ENCODE measurements around the gene NGEF. TPM values are rescaled to one million over a fixed set of nuclear protein-coding genes. Genes with fewer than 3 reads are reported as not detected.

Gene NGEF
- total RNA-seq, 1 experiment from 2014 or later = 2.7 TPM

GRCh38 chr2:232976176-232976575 lies 36.9 kb downstream of the NGEF start:
- Mint-ChIP-seq H3K9me3 (ENCODE audit: unreplicated experiment) (no peaks in the 10 kb centered on the region), H3K4me1 (ENCODE audit: insufficient read depth, unreplicated experiment) (peaks cover 12% of the 10 kb centered on the region), H3K36me3 (ENCODE audit: insufficient read depth, unreplicated experiment) (no peaks in the 10 kb centered on the region), H3K4me3 (ENCODE audit: unreplicated experiment) (no peak overlapping the region), H3K27ac (ENCODE audit: low read depth, unreplicated experiment) (no peak overlapping the region), H3K27me3 (ENCODE audit: insufficient read depth, unreplicated experiment) (no peaks in the 10 kb centered on the region)
- DNase-seq (ENCODE audit: unreplicated experiment) = no peak
- no peak for TF ChIP-seq CTCF (IDR thresholded peaks at IDR 0.05; ENCODE audit: unreplicated experiment)
- no TSS peak for BruUV-seq (replicated peaks)
- intact Hi-C loops (cut with micrococcal nuclease) = no loop called here
- ChIA-PET CTCF (no interaction called here), POLR2A (no interaction called here)

DNA sequence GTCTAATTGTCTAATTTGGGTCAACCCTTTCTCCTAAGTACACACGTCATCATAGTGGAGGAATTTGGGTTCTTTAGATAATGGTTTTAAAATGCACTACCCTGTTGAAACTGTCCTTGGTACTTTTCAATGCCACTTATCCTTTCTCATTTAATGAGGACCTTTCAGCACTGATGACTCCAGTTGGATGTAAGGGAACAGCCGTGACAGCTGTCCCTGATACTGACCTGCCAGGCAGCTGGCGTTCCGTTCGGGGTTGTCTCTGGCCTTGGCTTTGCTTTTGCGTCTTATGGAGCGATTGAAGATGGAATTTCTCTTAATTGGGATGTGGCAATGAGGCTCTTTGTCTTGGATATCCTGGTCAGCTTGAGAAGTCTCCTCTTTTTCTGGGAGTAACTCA lies 38.7 kb downstream of the NGEF start:
- Mint-ChIP-seq H3K27ac (ENCODE audit: low read depth, unreplicated experiment) (no peak overlapping the region), H3K9me3 (ENCODE audit: unreplicated experiment) (no peaks in the 10 kb centered on the region), H3K4me1 (ENCODE audit: insufficient read depth, unreplicated experiment) (peaks cover 2% of the 10 kb centered on the region), H3K4me3 (ENCODE audit: unreplicated experiment) (no peak overlapping the region), H3K27me3 (ENCODE audit: insufficient read depth, unreplicated experiment) (no peaks in the 10 kb centered on the region), H3K36me3 (ENCODE audit: insufficient read depth, unreplicated experiment) (no peaks in the 10 kb centered on the region)
- no peak for DNase-seq (ENCODE audit: unreplicated experiment)
- CTCF ChIA-PET = no interaction called here
- no peak for TF ChIP-seq CTCF (IDR thresholded peaks at IDR 0.05; ENCODE audit: unreplicated experiment)
- POLR2A ChIA-PET = no interaction called here
- BruUV-seq (replicated peaks) = no TSS peak
- intact Hi-C loops (cut with micrococcal nuclease) = no loop called here

DNA sequence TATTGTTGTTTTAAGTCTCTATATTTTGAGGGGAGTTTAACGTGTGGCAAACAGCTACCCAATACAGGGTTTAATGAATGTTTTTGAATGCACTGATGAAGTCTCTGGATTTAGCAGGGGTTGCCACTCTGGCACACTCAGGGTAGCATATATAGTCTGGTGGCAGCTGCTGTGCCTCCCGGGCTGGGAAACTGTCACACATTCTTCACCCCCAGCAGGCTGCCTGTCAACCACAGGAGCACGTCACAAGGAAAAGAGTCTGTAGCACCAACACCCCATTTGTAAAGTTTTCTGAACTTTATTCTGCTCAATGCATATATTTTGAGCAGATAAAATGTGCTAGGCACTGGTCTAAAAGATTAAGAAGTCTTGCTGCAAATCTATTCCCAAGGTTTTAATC lies 39.3 kb downstream of the NGEF start:
- intact Hi-C loops (cut with micrococcal nuclease) = no loop called here
- Mint-ChIP-seq H3K36me3 (ENCODE audit: insufficient read depth, unreplicated experiment) (no peaks in the 10 kb centered on the region), H3K27me3 (ENCODE audit: insufficient read depth, unreplicated experiment) (no peaks in the 10 kb centered on the region), H3K4me3 (ENCODE audit: unreplicated experiment) (no peak overlapping the region), H3K4me1 (ENCODE audit: insufficient read depth, unreplicated experiment) (no peaks in the 10 kb centered on the region), H3K9me3 (ENCODE audit: unreplicated experiment) (no peaks in the 10 kb centered on the region), H3K27ac (ENCODE audit: low read depth, unreplicated experiment) (no peak overlapping the region)
- CTCF ChIA-PET = no interaction called here
- no TSS peak for BruUV-seq (replicated peaks)
- no peak for TF ChIP-seq CTCF (IDR thresholded peaks at IDR 0.05; ENCODE audit: unreplicated experiment)
- no peak for DNase-seq (ENCODE audit: unreplicated experiment)
- POLR2A ChIA-PET = no interaction called here

- intact Hi-C loops (cut with micrococcal nuclease) = no loop called here
- H3K9me3 Mint-ChIP-seq (ENCODE audit: unreplicated experiment) = no peaks in the 10 kb centered on the region
- H3K27me3 Mint-ChIP-seq (ENCODE audit: insufficient read depth, unreplicated experiment) = no peaks in the 10 kb centered on the region
- no peak for DNase-seq (ENCODE audit: unreplicated experiment)
- no peaks in the 10 kb centered on the region for H3K36me3 Mint-ChIP-seq (ENCODE audit: insufficient read depth, unreplicated experiment)
- no peak overlapping the region for H3K4me3 Mint-ChIP-seq (ENCODE audit: unreplicated experiment)
- ChIA-PET CTCF (no interaction called here), POLR2A (no interaction called here)
- no peaks in the 10 kb centered on the region for H3K4me1 Mint-ChIP-seq (ENCODE audit: insufficient read depth, unreplicated experiment)
- BruUV-seq (replicated peaks) = no TSS peak
- TF ChIP-seq CTCF (IDR thresholded peaks at IDR 0.05; ENCODE audit: unreplicated experiment) = no peak
- H3K27ac Mint-ChIP-seq (ENCODE audit: low read depth, unreplicated experiment) = no peak overlapping the region
Observed at GRCh38 chr2:232973011-232973735, 39.9 kb downstream of the NGEF start.

Measured in MCF 10A (cell line).